Fibroblast of skin of right biceps (primary cell): Measurements from ENCODE around the gene MEX3C.

Source experiments
- DNase-seq: peaks from one replicate; pipeline ENCODE4 v3.0.0-alpha.2; 2013

Gene MEX3C

GRCh38 chr18:51191128-51191717 is 6.3 kb downstream of the MEX3C start:
- no peak for DNase-seq

DNA sequence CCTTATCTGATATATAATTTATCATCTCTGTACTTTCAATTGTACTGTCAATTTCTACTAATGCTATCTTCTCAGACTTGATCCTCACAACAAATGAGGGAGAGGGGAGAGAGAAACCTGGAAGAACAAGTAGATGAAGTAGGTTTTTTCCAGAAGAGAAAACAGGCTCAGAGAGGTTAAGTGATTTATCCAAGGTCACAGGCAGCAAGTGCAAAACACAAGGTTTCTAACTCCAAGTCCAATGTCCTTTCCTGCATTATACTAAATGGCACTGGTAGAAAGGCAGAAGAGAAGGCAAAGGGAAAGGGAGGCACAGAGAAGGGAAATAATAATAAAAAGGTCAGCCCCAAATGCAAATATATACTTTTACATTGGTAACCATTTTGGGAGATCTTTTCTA is 7.5 kb downstream of the MEX3C start:
- no peak for DNase-seq

GRCh38 chr18:51188024-51188701 is 9.3 kb downstream of the MEX3C start:
- no peak for DNase-seq

- peak; percentile 16 for DNase-seq
Observed at GRCh38 chr18:51185075-51185474, 12.4 kb downstream of the MEX3C start.

DNA sequence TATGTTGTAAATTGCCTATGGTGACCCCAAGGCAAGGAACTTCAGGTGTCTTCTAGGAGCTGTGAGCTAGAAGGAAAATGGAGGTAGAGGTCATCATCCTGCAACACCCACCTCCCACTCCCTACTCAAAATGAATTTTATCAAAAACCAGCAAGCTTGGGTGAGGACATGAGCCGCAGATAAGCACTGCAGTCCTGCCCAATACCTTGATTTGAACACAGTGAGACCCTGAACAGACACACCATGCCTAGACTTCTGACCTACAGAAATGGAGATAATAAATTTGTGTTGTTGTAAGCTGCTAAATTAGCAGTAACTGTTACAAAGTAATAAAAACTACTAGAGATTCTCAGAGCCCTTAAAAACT is 13.4 kb downstream of the MEX3C start:
- no peak for DNase-seq

GRCh38 chr18:51183372-51184090 is 13.9 kb downstream of the MEX3C start:
- DNase-seq: no peak

- DNase-seq: no peak
Observed at GRCh38 chr18:51182824-51183223, 14.7 kb downstream of the MEX3C start.

GRCh38 chr18:51171625-51172259 is 25.7 kb downstream of the MEX3C start:
- no peak for DNase-seq

- no peak for DNase-seq
Observed at GRCh38 chr18:51171223-51171622, 26.3 kb downstream of the MEX3C start.

DNA sequence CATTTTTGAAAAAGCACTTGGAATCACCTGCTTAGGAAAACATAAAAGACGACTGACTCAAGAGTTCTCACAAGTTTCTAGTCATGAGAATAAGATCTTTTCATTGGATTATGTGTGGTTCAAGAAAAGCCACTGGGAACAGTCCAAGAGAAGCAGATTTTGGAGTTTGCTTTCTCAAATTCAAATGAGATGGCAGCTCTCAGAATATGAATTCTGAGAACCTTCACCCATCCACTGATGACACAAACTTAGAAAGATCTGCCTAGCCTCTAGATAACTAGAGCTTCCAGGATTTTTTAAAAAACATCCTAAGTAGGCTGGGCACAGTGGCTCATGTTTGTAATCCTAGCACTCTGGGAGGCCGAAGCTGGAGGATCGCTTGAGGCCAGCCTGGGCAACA is 26.8 kb downstream of the MEX3C start:
- DNase-seq: no peak

DNA sequence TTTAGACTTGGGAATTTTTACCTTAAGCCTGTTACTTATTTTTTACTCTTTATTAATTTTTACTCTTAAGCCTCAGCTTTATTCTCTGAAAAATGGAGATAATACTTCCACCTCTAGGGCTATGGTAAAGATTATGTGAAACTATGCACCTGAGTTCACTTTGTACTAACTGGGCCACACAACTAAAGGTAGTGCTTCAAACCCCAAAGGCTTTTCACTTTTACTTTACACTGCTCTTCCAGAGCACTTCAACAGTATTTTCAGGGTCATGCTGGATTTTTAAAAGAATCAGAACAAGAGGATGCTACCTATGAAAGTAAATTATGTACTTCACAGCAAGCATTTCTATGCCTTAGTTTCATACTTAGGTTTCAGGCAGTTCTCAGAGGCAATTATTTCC is 27.8 kb downstream of the MEX3C start:
- DNase-seq: no peak

- no peak for DNase-seq
Observed at GRCh38 chr18:51168960-51169662, 28.4 kb downstream of the MEX3C start.

DNA sequence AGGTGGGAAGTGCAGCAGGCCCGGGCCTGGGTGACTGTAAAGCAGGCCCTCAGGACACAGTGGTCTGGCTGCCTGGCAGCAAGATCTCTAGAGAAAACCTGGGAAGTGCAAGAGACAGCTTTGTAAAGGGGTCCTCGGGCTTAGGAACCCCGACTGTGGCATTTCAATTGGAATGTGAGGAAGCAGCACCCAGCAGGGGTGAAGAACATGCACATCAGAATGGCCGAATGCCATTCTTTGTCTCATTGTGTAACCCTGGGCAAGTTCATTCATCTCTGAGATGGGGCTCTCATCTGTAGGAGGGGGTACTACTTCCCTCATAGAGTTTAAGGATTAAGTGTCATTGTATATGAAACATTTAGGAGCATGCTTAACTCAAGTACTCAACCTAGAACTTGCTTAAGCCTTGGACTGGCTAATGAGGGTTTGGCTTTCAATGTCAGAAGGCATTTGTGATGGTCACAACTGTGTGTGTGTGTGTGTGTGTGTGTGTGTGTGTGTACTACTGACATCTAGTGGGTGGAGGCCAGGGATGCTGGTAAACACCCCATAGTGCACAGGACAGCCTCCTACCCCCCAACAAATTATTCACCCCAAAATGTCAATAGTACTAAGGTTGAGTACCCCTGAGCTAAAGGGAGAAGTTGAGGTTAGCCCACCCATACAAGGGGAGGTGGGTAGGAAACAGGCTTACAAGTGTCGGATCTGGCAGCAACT is 29.3 kb downstream of the MEX3C start:
- DNase-seq: no peak

GRCh38 chr18:51165296-51165695 is 32.2 kb downstream of the MEX3C start:
- no peak for DNase-seq

DNA sequence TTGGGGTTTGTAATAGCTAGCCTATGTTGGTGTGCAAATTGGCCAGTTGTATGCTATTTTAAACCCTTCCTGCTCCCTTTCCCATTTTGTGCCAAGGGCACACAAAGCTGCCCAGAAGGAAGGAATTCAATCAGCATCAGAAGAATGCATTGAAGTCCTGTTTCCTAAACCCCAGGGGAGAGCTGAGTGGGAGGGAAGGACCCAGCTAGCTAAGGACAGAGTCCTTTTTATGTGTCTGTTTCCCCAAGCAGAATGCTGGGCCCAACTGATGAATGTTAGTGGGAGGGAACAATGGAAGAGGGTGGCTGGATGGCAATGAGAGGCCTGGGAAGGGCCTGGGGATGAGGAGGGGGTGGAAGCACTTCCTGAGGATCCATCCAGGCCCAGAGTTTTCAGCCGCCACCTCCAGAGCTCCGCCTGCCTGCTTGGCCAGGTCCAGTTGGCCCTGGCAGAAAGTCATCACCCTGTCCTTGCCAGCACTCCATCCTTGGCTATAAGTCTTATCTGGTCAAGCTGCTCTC is 32.7 kb downstream of the MEX3C start:
- DNase-seq: no peak

DNA sequence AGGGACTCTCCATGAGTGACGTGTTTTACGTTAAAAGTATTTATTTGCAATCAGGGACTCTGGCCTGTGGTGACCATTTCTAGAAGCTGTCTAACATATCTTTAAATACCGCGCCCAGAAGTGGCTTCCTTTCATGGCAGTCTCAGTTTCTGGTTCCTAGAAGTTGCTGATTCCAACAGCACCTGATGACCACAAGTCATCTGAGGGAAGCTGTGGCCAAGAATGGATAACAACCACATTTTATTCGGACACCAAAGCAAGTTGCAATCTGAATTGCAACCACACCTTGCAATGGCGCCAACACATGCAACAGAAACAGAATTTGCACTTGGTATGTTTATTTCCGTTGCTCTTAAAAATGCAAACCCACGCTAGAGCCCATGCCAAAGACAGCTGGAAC is 33.1 kb downstream of the MEX3C start:
- no peak for DNase-seq

DNA sequence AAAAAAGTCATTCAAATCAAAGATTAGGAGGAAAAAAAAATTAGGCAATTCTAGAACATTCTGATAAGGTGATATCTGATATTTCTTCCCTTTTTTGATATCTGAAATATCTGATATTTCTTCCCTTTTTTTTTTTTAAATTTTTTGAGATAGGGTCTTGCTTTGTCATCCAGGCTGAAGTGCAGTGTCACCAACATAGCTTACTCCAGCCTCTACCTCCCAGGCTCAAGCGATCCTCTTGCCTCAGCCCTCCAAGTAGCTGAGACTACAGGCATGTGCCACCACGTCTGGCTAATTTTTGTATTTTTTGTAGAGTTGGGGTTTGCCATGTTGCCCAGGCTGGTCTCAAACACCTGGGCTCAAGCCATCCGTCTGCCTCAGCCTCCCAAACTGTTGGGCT is 33.9 kb downstream of the MEX3C start:
- DNase-seq: no peak

DNA sequence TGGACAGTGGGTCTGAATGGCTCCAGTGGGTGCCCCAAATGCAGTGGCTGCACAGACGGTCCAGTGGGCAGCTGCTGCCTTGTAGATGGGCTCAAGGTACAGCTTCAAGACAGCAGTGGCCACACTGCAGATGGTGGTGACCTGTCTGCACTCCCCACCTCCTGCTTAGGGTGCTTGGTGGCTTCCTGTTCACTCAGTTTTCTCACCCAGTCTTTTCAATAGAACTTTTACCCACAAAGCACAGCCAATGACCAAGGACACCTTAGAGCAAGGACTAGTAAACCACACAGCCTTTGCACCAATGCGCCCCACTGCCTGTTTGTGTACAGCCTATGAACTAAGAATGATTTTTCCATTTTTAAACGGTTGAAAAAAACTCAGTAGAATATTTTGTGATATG is 34.9 kb downstream of the MEX3C start:
- no peak for DNase-seq

GRCh38 chr18:51160646-51161045 is 36.8 kb downstream of the MEX3C start:
- no peak for DNase-seq

DNA sequence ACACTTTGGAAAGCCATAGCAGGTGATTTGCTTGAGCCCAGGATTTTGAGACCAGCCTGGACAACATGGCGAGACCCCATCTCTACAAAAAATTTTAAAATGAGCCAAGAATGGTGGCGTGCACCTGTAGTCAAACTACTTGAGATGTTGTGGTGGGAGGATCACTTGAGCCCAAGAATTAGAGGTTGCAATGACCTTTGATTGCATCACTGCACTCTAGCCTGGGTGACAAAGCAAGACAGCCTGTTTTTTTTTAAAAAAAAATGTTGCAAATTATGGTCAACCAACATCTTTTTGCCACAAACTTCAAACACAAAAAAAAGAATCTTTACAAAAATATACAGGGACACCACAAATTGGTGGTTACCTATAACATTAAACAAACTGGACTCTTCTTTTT is 40.3 kb downstream of the MEX3C start:
- DNase-seq: no peak

- DNase-seq: no peak
Observed at GRCh38 chr18:51154431-51155063, 42.9 kb downstream of the MEX3C start.
